Mucosa of stomach (tissue), 1 donor: ENCODE results near the gene BHMT.

Experiments
- H3K27me3 ChIP-seq: one replicate; pipeline ENCODE4 v1.7.0; 2013; ENCODE audit warnings: mild to moderate bottlenecking, low read length; ENCODE audit not compliant: control insufficient read depth, insufficient read depth
- H3K36me3 ChIP-seq: one replicate; pipeline ENCODE4 v1.7.0; 2013; ENCODE audit warnings: low read length; ENCODE audit not compliant: control insufficient read depth, insufficient read depth
- H3K4me1 ChIP-seq: one replicate; pipeline ENCODE4 v1.7.0; 2013; ENCODE audit warnings: mild to moderate bottlenecking, low read length; ENCODE audit not compliant: control insufficient read depth, insufficient read depth
- H3K4me3 ChIP-seq: one replicate; pipeline ENCODE4 v1.7.0; 2013; ENCODE audit warnings: low read length
- H3K9ac ChIP-seq: one replicate; pipeline ENCODE4 v1.7.0; 2013; ENCODE audit warnings: mild to moderate bottlenecking, low read length, moderate library complexity
- H3K9me3 ChIP-seq: one replicate; pipeline ENCODE4 v1.7.0; 2013; ENCODE audit warnings: mild to moderate bottlenecking, low read length, moderate library complexity; ENCODE audit not compliant: control insufficient read depth
- donor health status: Pancreatic carcinoma.

The BHMT gene

DNA sequence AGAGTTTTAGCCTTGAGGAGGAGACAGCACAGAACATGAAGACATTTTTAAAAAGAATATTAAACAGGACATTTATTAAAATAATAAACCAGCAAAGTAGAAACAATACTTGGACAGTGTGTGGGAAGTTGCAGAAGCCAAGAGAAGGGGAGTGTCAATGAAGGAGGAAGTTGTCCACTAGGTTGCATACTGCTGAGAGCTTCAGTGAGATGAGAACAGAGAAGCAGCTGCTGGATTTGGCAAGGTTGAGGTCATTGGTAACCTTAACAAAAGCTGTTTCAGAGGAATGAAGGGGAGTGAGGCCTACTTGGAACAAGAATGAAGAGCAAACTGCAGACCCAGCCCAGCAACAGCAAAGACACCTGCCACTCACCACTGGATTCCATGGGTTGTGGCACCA lies 11.4 kb downstream of the BHMT start:
- Histone ChIP-seq H3K27me3 (no peaks in the 10 kb centered on the region), H3K36me3 (no peaks in the 10 kb centered on the region), H3K4me3 (no peak overlapping the region), H3K9ac (no peak overlapping the region), H3K4me1 (no peaks in the 10 kb centered on the region), H3K9me3 (no peaks in the 10 kb centered on the region)

DNA sequence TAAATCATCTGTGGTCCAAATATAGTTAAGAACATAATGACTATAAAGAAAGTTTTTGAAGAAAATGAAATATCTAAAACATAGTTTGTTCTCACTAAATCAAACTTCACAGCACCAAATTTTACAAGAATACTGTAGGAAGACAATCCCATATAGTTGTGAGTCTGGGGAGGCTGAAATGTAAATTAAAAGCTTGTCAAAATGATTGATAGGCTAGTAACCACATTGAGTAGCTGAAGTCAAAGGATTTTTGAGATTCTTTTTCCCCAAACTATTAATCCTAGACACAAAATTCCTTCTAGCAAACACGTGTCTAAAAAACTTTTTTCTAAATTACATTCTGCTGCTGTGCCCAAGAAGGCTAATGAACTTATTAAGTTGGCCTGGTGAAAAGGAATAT lies 13.0 kb downstream of the BHMT start:
- Histone ChIP-seq H3K9ac (no peak overlapping the region), H3K27me3 (no peaks in the 10 kb centered on the region), H3K4me1 (no peaks in the 10 kb centered on the region)

DNA sequence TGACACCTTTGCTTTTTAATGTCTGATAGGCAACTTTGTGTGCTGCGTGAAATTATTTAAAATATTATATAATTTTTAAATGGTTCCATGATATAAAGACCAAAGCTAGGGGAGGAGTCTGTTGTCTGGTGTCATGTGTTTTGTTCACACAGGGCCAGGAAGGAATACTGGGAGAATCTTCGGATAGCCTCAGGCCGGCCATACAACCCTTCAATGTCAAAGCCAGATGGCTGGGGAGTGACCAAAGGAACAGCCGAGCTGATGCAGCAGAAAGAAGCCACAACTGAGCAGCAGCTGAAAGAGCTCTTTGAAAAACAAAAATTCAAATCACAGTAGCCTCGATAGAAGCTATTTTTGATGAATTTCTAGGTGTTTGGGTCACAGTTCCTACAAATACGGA lies 19.2 kb downstream of the BHMT start:
- Histone ChIP-seq H3K36me3 (no peaks in the 10 kb centered on the region), H3K4me1 (peaks cover 12% of the 10 kb centered on the region), H3K27me3 (no peaks in the 10 kb centered on the region), H3K9me3 (no peaks in the 10 kb centered on the region), H3K4me3 (no peak overlapping the region), H3K9ac (no peak overlapping the region)

More for the DNA sequence above, 13.0 kb downstream of the BHMT start:
- no peaks in the 10 kb centered on the region for H3K9me3 ChIP-seq
- H3K36me3 ChIP-seq, result no peaks in the 10 kb centered on the region
- H3K4me3 ChIP-seq, result no peak overlapping the region

- Histone ChIP-seq H3K36me3 (no peaks in the 10 kb centered on the region), H3K27me3 (no peaks in the 10 kb centered on the region), H3K9me3 (no peaks in the 10 kb centered on the region), H3K9ac (peak overlapping the region; percentile 45), H3K4me3 (no peak overlapping the region), H3K4me1 (peaks cover 12% of the 10 kb centered on the region)
Measured at GRCh38 chr5:79133121-79133656, 21.6 kb downstream of the BHMT start.

GRCh38 chr5:79133657-79134451 lies 22.2 kb downstream of the BHMT start:
- Histone ChIP-seq H3K9me3 (no peaks in the 10 kb centered on the region), H3K4me1 (peaks cover 12% of the 10 kb centered on the region), H3K4me3 (no peak overlapping the region), H3K36me3 (no peaks in the 10 kb centered on the region), H3K9ac (peak overlapping the region; percentile 45), H3K27me3 (no peaks in the 10 kb centered on the region)

- H3K36me3 ChIP-seq, result no peaks in the 10 kb centered on the region
- peaks cover 12% of the 10 kb centered on the region for H3K4me1 ChIP-seq
- no peak overlapping the region for H3K9ac ChIP-seq
- no peaks in the 10 kb centered on the region for H3K27me3 ChIP-seq
- no peaks in the 10 kb centered on the region for H3K9me3 ChIP-seq
- no peak overlapping the region for H3K4me3 ChIP-seq
Measured at GRCh38 chr5:79135790-79136553, 24.4 kb downstream of the BHMT start.

- Histone ChIP-seq H3K4me1 (peaks cover 12% of the 10 kb centered on the region), H3K27me3 (no peaks in the 10 kb centered on the region), H3K9ac (no peak overlapping the region), H3K36me3 (no peaks in the 10 kb centered on the region), H3K4me3 (no peak overlapping the region), H3K9me3 (no peaks in the 10 kb centered on the region)
Measured at GRCh38 chr5:79136618-79137017, 25.0 kb downstream of the BHMT start.

GRCh38 chr5:79140553-79140952 lies 28.9 kb downstream of the BHMT start:
- Histone ChIP-seq H3K9ac (no peak overlapping the region), H3K36me3 (no peaks in the 10 kb centered on the region), H3K4me1 (peaks cover 10% of the 10 kb centered on the region), H3K27me3 (no peaks in the 10 kb centered on the region), H3K4me3 (no peak overlapping the region), H3K9me3 (no peaks in the 10 kb centered on the region)

DNA sequence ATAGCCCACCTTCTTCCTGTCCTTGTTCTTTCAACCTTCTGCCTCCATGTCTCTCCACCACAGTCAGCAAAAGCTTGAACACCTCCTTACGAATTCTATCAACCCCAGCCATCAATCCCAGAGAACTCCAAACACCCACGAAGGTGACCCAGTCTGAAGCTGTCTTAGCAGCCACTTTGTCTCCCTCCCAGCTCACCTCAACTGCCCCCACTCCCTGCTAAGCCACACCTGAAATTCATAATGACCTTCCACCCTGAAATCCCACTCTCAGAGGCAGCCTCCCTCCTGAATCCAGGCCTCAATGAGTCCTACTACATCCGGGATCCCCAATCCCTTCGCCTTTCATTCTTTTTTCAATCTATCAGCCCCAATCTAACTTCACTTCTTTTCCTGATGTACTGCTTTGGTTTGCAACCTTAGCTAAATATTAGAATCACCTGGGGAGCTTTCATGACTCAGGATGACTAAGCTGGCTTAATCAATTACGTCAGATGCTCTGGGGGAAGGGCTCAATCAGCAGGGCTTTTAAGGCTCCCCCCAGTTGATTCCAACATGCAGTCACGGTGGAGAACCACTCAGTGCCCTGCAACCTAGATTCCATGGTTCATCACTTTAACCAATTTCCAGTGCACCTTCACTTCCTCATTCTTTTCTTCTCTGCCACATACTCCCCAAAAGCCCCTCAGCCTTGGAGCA lies 32.2 kb downstream of the BHMT start:
- Histone ChIP-seq H3K9ac (no peak overlapping the region), H3K4me3 (no peak overlapping the region), H3K27me3 (no peaks in the 10 kb centered on the region), H3K36me3 (no peaks in the 10 kb centered on the region), H3K9me3 (no peaks in the 10 kb centered on the region), H3K4me1 (peaks cover 10% of the 10 kb centered on the region)

GRCh38 chr5:79147076-79147475 lies 35.5 kb downstream of the BHMT start:
- no peak overlapping the region for H3K9ac ChIP-seq
- H3K9me3 ChIP-seq, result no peaks in the 10 kb centered on the region
- H3K27me3 ChIP-seq, result no peaks in the 10 kb centered on the region
- H3K4me1 ChIP-seq, result peaks cover 10% of the 10 kb centered on the region
- no peaks in the 10 kb centered on the region for H3K36me3 ChIP-seq
- H3K4me3 ChIP-seq, result no peak overlapping the region

GRCh38 chr5:79149433-79149832 lies 37.8 kb downstream of the BHMT start:
- Histone ChIP-seq H3K36me3 (no peaks in the 10 kb centered on the region), H3K9me3 (no peaks in the 10 kb centered on the region), H3K4me3 (no peak overlapping the region), H3K9ac (no peak overlapping the region), H3K27me3 (no peaks in the 10 kb centered on the region), H3K4me1 (no peaks in the 10 kb centered on the region)
